ENCODE measurements around the gene STXBP1.

Gene STXBP1

DNA sequence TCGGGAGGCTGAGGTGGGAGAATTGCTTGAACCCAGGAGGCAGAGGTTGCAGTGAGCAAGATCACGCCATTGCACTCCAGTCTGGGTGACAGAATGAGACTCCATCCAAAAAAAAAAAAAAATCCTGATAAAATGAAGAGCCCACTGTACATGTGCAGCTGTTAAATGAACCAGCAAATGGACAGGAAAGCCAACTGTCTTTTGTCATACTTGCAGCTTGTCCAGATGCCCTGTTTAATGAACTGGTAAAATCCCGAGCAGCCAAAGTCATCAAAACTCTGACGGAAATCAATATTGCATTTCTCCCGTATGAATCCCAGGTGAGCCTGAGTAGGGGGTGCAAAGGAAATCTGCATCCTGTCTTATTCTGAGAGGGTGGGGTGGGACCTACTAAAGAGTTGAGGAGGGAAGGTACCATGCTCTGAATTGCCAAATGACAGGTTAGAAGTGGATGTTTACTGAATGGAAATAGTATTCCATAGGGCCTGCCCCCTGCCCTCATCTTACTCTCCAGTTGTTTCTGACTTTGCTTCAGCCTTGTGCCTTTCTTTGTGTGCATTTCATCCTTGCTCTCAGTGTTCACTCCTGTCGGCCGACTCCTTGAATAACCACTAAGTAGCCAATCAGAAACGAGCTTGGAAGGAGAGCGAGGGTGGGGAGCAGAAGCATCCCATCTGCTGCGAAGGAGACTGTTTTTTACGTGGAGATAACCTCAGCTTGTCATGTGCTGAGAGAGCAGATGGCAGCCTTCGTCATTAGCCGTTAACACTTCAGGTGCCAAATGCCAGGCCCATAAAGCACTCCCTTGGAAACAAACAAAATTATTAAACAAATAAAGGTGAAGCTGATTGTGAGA is 49.0 kb downstream of the STXBP1 start:
- no peak for DNase-seq

DNA sequence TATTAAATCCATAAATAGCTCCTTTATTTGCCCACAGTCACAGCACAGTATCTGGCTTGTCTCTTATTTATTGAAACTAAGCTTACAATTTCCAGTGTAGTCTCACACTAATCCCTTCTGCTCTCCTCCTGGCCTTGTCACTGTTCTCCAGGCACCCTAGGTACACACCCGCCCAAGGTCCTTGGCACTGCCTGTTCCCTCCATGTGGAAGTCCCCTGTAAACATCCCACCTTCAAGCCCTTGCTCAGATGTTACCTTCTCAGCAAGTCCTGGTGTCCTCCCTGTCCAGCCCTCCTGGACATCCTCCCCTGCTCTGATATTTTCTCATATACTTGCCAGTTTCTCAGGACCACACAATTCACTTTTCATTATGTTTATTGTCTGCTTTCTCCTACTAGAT is 50.5 kb downstream of the STXBP1 start:
- no peak for DNase-seq

DNA sequence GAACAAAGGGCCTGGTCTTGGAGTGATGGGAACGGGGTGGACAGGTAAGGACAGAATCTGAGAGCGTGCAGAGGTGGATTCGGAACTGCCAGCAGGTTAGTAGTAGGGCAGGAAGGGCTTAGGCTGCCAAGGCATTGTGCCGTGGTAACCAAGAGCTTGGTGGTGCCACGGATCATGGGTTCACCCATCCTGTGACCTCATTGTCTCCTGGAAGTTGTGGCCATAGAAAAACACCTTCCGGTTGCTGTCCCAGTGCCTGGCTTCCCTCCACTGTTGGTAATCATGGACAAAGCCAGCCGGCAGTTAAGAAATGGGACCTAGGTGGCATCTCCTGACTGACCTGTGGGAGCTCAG is 52.2 kb downstream of the STXBP1 start:
- DNase-seq = no peak

DNA sequence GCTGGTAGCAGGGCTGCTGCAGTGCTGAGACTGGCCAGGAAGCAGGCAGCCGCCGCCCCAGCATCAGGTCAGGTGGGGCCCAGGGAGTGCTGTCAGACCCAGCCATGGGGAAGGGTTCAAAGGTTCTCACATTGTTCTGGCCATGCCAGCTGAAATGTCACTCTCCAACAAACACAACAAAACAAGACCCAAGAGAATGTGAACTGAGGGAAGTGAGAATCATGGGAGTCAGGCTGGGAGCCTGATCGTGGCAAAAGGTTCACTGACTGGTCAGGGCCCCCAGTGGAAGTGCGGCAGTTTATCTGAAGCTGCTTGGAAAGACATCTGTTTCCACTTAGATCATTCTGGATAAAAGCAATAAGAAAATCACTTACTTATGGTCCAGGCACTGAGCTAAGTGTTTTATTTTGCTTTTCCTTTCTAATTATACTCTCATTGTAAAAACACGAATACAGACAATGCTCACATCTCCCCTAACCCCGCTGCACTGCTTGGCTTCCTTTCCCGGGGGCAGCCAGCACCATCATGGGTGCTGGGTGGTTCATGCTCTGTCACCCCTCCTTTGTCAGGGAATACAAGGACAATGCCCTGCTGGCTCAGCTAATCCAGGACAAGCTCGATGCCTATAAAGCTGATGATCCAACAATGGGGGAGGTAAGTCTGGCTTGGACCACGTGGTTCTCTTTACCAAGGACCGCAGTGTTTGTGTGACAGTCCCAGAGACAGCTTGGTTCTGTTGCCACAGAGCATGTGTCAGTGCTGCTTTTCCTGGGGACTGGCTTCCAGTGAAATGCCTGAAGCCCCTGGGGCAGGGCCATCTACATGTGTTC is 52.8 kb downstream of the STXBP1 start:
- DNase-seq = no peak

- DNase-seq = no peak
Observed at GRCh38 chr9:127667127-127667844, 55.2 kb downstream of the STXBP1 start.

DNA sequence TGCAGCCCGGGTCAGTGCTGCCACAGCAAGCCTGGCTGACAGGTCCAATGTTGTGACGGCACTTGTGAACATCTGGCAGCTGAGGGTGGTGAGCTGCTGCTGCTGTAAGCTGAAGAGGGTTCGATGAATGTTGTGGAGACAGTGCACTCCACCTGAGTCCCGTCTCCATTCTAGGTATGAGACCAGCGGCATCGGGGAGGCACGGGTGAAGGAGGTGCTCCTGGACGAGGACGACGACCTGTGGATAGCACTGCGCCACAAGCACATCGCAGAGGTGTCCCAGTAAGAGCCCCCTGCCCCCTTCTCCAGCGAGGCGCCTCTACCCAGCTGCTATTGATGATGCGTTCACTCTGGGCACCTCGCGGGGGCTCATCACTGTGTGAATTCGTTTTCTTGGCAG is 55.8 kb downstream of the STXBP1 start:
- no peak for DNase-seq

- DNase-seq = no peak
Observed at GRCh38 chr9:127673234-127673633, 61.2 kb downstream of the STXBP1 start.

DNA sequence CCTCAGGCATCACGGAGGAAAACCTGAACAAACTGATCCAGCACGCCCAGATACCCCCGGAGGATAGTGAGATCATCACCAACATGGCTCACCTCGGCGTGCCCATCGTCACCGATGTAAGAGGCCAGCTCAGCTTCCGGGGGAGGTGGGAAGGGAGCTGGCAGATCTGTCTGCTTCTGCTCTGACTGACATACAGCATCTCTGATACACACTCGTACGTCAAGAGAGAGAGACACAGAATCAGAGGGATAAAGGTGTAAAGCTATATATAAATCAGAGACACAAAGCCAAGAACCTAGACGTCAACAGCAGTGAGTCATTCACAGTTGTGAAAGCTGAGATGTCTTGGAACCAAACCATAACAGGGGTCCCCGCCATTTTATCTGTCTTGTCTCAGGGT is 64.6 kb downstream of the STXBP1 start:
- no peak for DNase-seq

- DNase-seq = no peak
Observed at GRCh38 chr9:127679506-127679905, 67.4 kb downstream of the STXBP1 start.

GRCh38 chr9:127680226-127680625 is 68.1 kb downstream of the STXBP1 start:
- DNase-seq = no peak

GRCh38 chr9:127680846-127681245 is 68.8 kb downstream of the STXBP1 start:
- no peak for DNase-seq

DNA sequence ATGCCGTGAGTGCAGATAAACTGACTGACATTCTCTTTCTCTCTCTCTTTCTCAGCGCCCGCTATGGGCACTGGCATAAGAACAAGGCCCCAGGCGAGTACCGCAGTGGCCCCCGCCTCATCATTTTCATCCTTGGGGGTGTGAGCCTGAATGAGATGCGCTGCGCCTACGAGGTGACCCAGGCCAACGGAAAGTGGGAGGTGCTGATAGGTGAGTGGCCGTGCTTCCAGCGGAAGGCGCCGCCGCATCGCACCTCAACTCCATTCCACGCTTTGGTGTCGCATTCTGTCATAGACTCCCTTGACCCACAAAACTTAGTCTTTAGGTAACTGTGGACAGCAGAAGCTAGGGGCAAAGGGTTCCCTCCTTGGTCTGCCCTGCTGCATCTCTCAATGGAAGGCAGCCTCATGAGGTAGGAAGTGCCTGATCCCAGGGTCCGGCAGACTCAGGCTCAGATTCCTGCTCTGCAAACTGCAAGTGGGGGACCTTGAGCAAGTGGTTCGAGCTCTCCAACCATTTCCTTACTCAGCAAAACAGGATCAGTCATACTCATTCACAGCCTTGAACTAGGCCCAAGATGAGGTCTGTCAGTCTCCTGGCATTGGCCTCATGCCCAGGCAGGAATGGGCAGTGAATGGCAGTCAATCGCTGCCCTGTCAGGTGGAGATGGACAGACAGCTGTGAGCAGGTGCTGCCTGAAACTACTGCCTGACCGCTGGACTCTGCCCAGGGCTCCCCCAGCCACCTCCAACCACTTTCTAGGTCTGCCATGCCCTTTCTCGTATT is 70.5 kb downstream of the STXBP1 start:
- no peak for DNase-seq

DNA sequence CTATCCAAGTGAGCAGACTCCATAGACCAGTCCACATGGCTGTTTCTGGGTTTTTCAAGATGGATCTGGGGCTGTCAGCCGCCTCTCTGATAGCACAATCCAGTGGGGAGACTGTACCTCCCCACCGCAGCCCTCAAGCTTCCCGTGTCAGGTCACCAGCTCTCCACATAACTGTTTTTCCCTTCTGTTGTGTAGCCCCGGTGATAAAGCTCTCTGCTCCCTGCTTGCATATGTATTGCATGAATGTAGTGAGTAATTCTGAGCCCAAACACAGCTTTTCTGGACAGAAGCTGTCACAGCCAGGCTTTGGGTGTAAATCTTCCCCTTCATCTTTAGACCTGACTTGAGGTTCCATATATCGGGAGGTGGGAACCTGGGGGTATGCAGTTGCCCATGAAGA is 71.6 kb downstream of the STXBP1 start:
- no peak for DNase-seq

DNA sequence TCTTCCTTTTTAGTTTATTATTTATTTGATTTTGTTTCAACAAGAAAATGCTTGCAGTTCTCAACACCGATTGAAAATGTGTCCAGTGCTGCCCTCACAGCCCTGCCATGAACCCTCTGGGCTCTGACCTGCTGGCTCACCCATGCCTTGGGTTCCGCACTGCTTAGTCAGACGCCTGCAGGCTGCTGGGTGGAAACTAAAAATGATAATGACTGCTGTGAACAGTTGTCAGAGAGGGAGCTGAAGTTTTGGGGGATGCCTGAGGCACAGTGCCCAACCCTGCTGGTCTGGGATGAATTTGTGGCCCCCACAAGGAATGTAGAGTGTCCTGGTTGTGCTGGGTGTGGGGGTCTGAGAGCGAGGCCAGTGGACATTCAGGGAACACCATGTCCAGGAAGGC is 72.5 kb downstream of the STXBP1 start:
- DNase-seq = no peak

DNA sequence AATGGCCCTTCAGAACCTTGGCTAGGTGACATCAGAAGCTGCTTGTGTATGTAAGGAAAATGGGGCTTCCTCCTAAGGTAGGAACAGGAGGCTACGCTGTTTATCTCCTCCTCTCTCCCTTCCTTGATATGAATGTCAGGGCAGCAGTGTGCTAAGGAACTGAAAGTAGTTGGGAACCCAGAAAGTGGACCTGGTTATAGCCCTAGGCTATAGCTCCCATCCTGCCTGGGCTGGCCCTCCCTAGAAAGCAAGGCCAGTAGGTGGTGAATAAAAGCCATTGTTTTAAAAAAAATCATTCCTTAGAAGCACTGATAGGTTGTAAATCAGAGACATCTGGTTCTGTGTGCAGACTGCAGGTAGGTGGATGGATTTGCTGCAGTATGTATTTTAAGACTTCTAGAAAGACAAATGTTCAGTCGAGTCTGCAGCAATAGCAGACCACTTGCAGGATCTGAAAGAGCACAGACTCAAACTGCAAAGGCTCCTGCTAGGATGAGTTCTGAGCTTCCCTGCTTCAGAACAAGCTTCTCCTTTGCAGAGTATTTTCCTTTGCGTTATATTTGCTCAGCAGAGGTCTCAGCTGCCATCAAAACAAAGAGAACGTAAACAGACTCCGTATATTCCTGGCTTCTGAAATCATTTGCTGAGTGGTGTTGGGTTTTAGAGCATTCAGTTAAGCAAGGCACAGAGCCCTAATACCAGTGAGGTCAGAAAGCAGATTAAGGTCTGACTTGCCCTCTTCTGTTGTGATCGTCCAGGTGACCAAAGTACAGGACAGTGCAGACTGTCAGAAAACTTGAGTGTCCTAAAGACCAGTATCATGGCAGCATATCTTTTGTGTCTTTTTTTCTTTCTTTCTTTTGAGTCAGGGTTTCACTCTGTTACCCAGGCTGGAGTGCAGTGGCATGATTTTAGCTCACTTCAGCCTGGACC is 74.7 kb downstream of the STXBP1 start:
- no peak for DNase-seq

GRCh38 chr9:127689329-127690000 is 77.4 kb downstream of the STXBP1 start:
- DNase-seq = no peak

GRCh38 chr9:127690735-127691134 is 78.7 kb downstream of the STXBP1 start:
- DNase-seq = no peak

DNA sequence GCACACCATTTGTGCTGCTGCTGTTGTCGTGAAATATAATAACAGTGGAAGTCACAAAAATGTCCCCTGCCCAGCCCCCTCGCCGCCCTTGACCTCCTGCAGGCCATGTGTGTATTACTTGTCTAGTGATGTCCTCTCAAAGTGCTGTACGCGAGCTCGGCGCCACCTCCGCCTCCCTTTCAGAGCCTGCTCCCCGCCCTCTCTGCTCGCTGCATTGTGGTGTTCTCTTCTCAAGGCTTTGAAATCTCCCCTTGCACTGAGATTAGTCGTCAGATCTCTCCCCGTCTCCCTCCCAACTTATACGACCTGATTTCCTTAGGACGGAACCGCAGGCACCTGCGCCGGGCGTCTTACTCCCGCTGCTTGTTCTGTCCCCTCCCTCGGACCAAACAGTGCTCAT is 80.0 kb downstream of the STXBP1 start:
- no peak for DNase-seq

DNA sequence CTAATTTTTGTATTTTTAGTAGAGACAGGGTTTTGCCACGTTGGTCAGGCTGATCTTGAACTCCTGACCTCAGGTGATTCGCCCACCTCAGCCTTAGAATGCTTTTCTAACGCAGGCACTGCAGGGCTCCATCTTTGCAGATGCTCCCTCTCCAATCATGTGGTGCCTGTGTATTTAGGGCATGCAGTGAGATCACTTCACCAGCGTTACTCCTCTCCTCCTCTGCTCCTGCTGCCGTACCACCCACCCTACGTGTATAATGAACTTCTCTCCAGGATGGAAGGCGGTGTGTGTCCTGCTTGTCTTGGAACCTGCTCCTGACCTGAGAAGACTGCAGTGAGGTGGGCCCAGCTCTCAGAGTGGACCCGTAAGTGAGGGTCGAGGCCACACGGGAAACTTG is 81.1 kb downstream of the STXBP1 start:
- no peak for DNase-seq

GRCh38 chr9:127693697-127694096 is 81.6 kb downstream of the STXBP1 start:
- no peak for DNase-seq

All from activated CD8-positive, alpha-beta memory T cell treated with anti-CD3 and anti-CD28 coated beads for 24 hours (primary cell).